H1 (cell line): ENCODE data around the gene NOS1AP. TPM values are rescaled to one million over a fixed set of nuclear protein-coding genes. Genes with fewer than 3 reads are reported as not detected.

ENCODE experiments used
- CTCF ChIA-PET: fragments of 300-600 bp; sonication (Branson Sonifier 250); formaldehyde crosslinking; loops from one replicate; lab custom pipeline; 2021; ENCODE audit not compliant: partially characterized antibody; lab: Charles Lee
- POLR2A ChIA-PET: fragments of 300-600 bp; sonication (Branson Sonifier 250); formaldehyde crosslinking; loops from one replicate; lab custom pipeline; 2021; ENCODE audit warnings: inconsistent platforms; ENCODE audit not compliant: partially characterized antibody; lab: Charles Lee
- DNase-seq, 2 experiments: peaks; one replicate each; pipeline versions ENCODE4 v3.0.0 to v3.0.0-alpha.2; 2010 to 2022; ENCODE audit warnings: low spot score in 2 of 2, low read depth in 1 of 2, mixed read lengths in 1 of 2
- FAIRE-seq: peaks from 2 replicates; lab custom pipeline; 2011; peaks lifted over from hg19 to GRCh38; lab: Jason Lieb, UNC
- H2AFZ ChIP-seq: 2 replicates; pipeline ENCODE4 v1.8.1; 2012; ENCODE audit warnings: low read length, inconsistent platforms
- H2AK5ac ChIP-seq: 2 replicates; pipeline ENCODE4 v1.6.1; 2013; ENCODE audit warnings: low read depth, low read length
- H2BK120ac ChIP-seq: replicated peaks from 2 replicates; pipeline ENCODE3; 2013; ENCODE audit warnings: low read depth, low read length, inconsistent platforms
- H2BK12ac ChIP-seq: 2 replicates; pipeline ENCODE4 v1.6.1; 2013; ENCODE audit warnings: low read depth, low read length
- H2BK15ac ChIP-seq: 2 replicates; pipeline ENCODE4 v1.6.1; 2013; ENCODE audit warnings: low read length
- H2BK20ac ChIP-seq: 2 replicates; pipeline ENCODE4 v1.6.1; 2013; ENCODE audit warnings: low read length
- H2BK5ac ChIP-seq: 2 replicates; pipeline ENCODE4 v1.6.1; 2013; ENCODE audit warnings: low read depth, low read length
- H3K14ac ChIP-seq: 2 replicates; pipeline ENCODE4 v1.6.1; 2013; ENCODE audit warnings: inconsistent platforms; ENCODE audit not compliant: insufficient read length
- H3K18ac ChIP-seq: 2 replicates; pipeline ENCODE4 v1.6.1; 2013; ENCODE audit warnings: low read length; ENCODE audit errors: extremely low read depth
- H3K23ac ChIP-seq: 2 replicates; pipeline ENCODE4 v1.6.1; 2013; ENCODE audit warnings: inconsistent platforms; ENCODE audit not compliant: insufficient read length
- H3K23me2 ChIP-seq: 2 replicates; pipeline ENCODE4 v1.6.1; 2013; ENCODE audit warnings: low read depth, low read length
- H3K27ac ChIP-seq: 2 replicates; pipeline ENCODE4 v1.6.1; 2011; ENCODE audit warnings: low read depth, low read length, inconsistent platforms
- H3K27me3 ChIP-seq, 4 experiments: replicated peaks in 1 of 4; 1 replicate in 1 of 4; 2 replicates in 3 of 4; pipeline versions ENCODE4 v1.6.1 to v1.8.1; 2011 to 2013; ENCODE audit warnings: low read length in 3 of 4, mild to moderate bottlenecking in 3 of 4, inconsistent platforms in 2 of 4, mixed read lengths in 2 of 4, moderate library complexity in 1 of 4; ENCODE audit not compliant: control insufficient read depth in 3 of 4, insufficient read depth in 3 of 4; ENCODE audit errors: extremely low read depth in 1 of 4
- H3K36me3 ChIP-seq, 4 experiments: 2 replicates each; pipeline versions ENCODE4 v1.6.1 to v1.8.1; 2011 to 2013; ENCODE audit warnings: mild to moderate bottlenecking in 4 of 4, low read length in 3 of 4, moderate library complexity in 2 of 4, control low read depth in 1 of 4, inconsistent platforms in 1 of 4; ENCODE audit not compliant: insufficient read depth in 4 of 4, control insufficient read depth in 2 of 4
- H3K4ac ChIP-seq: replicated peaks from 2 replicates; pipeline ENCODE3; 2013; ENCODE audit warnings: low read length, low read depth, mixed read lengths, inconsistent platforms; ENCODE audit not compliant: insufficient read length
- H3K4me1 ChIP-seq, 4 experiments: replicated peaks in 1 of 4; 1 replicate in 1 of 4; 2 replicates in 3 of 4; pipeline versions ENCODE4 v1.6.1 to v1.8.1; 2011 to 2013; ENCODE audit warnings: low read length in 3 of 4, inconsistent platforms in 2 of 4, mixed read lengths in 1 of 4; ENCODE audit not compliant: insufficient read depth in 4 of 4, control insufficient read depth in 3 of 4
- H3K4me2 ChIP-seq, 2 experiments: 2 replicates each; pipeline versions ENCODE4 v1.6.1 to v1.8.1; 2011 to 2013; ENCODE audit warnings: low read depth in 2 of 2, low read length in 2 of 2, control low read depth in 1 of 2, inconsistent platforms in 1 of 2, mild to moderate bottlenecking in 1 of 2; ENCODE audit not compliant: insufficient read depth in 1 of 2
- H3K4me3 ChIP-seq, 4 experiments: fragments of 200-600, 300-600 bp in 1 of 4; sonication (generic), shearing (Covaris generic), sonication (Bioruptor Twin) in 1 of 4; 2 replicates each; pipeline versions ENCODE4 v1.5.1 to v1.8.1; 2011 to 2016; ENCODE audit warnings: low read length in 4 of 4, low read depth in 3 of 4, control low read depth in 2 of 4, inconsistent platforms in 2 of 4, mild to moderate bottlenecking in 2 of 4, mixed read lengths in 1 of 4, moderate library complexity in 1 of 4; ENCODE audit not compliant: insufficient read depth in 2 of 4; ENCODE audit errors: extremely low read depth in 1 of 4
- H3K56ac ChIP-seq: replicated peaks from 2 replicates; pipeline ENCODE3; 2013; ENCODE audit warnings: low read depth, mild to moderate bottlenecking, mixed read lengths, low read length, inconsistent platforms; ENCODE audit not compliant: insufficient read length
- H3K79me1 ChIP-seq: 2 replicates; pipeline ENCODE4 v1.6.1; 2013; ENCODE audit warnings: low read depth, low read length, control low read depth
- H3K79me2 ChIP-seq, 2 experiments: 2 replicates each; pipeline versions ENCODE4 v1.6.1 to v1.8.1; 2012 to 2013; ENCODE audit warnings: low read length in 2 of 2, mild to moderate bottlenecking in 2 of 2, inconsistent platforms in 1 of 2; ENCODE audit not compliant: insufficient read depth in 2 of 2, control insufficient read depth in 1 of 2
- H3K9ac ChIP-seq, 4 experiments: replicated peaks in 1 of 4; 1 replicate in 1 of 4; 2 replicates in 3 of 4; pipeline versions ENCODE4 v1.6.1 to v1.8.1; 2011 to 2013; ENCODE audit warnings: low read depth in 3 of 4, low read length in 3 of 4, control low read depth in 2 of 4, mild to moderate bottlenecking in 2 of 4, moderate library complexity in 2 of 4, inconsistent platforms in 1 of 4; ENCODE audit errors: extremely low read depth in 1 of 4
- H3K9me3 ChIP-seq, 2 experiments: 2 replicates each; pipeline versions ENCODE4 v1.6.1 to v1.8.1; 2012 to 2013; ENCODE audit warnings: mild to moderate bottlenecking in 2 of 2, moderate library complexity in 2 of 2, control low read depth in 1 of 2, inconsistent platforms in 1 of 2, low read depth in 1 of 2, low read length in 1 of 2, mixed read lengths in 1 of 2; ENCODE audit not compliant: insufficient read depth in 2 of 2
- H4K20me1 ChIP-seq, 2 experiments: replicated peaks in 1 of 2; 2 replicates each; pipeline versions ENCODE3 to v1.8.1; 2011 to 2013; ENCODE audit warnings: inconsistent platforms in 2 of 2, low read length in 2 of 2, mild to moderate bottlenecking in 1 of 2; ENCODE audit not compliant: insufficient read depth in 2 of 2, control insufficient read depth in 1 of 2
- H4K5ac ChIP-seq: 2 replicates; pipeline ENCODE4 v1.6.1; 2013; ENCODE audit warnings: low read length, low read depth, mixed read lengths, inconsistent platforms; ENCODE audit not compliant: insufficient read length
- H4K8ac ChIP-seq: 2 replicates; pipeline ENCODE4 v1.8.0; 2013; ENCODE audit warnings: mild to moderate bottlenecking, moderate library complexity, low read length, inconsistent platforms; ENCODE audit not compliant: insufficient read depth; ENCODE audit errors: extremely low read depth
- H4K91ac ChIP-seq: replicated peaks from 2 replicates; pipeline ENCODE3; 2013; ENCODE audit warnings: low read length, mixed read lengths, inconsistent platforms; ENCODE audit not compliant: insufficient read length
- CEBPB ChIP-seq: IDR thresholded peaks from 2 replicates; pipeline ENCODE4 v1.6.1; 2012; ENCODE audit warnings: low read depth, low read length
- JUND ChIP-seq: IDR thresholded peaks from 2 replicates; pipeline ENCODE4 v1.6.1; 2011; ENCODE audit warnings: mild to moderate bottlenecking, improper control_type of control experiment, low read length
- MAFK ChIP-seq: IDR thresholded peaks from 2 replicates; pipeline ENCODE4 v1.6.1; 2012; ENCODE audit warnings: low read depth, mild to moderate bottlenecking, improper control_type of control experiment, low read length
- NANOG ChIP-seq: IDR thresholded peaks from 2 replicates; pipeline ENCODE4 v1.6.1; 2011; ENCODE audit warnings: low read length, low read depth, mild to moderate bottlenecking, inconsistent platforms; ENCODE audit not compliant: insufficient read depth, poor library complexity, severe bottlenecking
- SP1 ChIP-seq: IDR thresholded peaks from 2 replicates; pipeline ENCODE4 v1.6.1; 2011; ENCODE audit warnings: low read depth, low read length
- SP4 ChIP-seq: IDR thresholded peaks from 2 replicates; pipeline ENCODE4 v1.6.1; 2012; ENCODE audit warnings: low read length, inconsistent platforms
- SRF ChIP-seq: IDR thresholded peaks from 2 replicates; pipeline ENCODE4 v1.6.1; 2011; ENCODE audit warnings: mild to moderate bottlenecking, low read depth, low read length, moderate library complexity
- WGBS, 2 experiments: shearing (Covaris generic) in 1 of 2; methylation state at CpG; one replicate each; pipeline versions ENCODE4 v1.1.6 to v1.1.7; 2013 to 2015; ENCODE audit warnings: low lambda C conversion rate in 2 of 2, mixed read lengths in 2 of 2, inconsistent platforms in 1 of 2, low coverage in 1 of 2, missing lambda C conversion rate in 1 of 2; ENCODE audit not compliant: insufficient replicate concordance in 2 of 2, insufficient coverage in 1 of 2, insufficient read length in 1 of 2; ENCODE audit errors: extremely low coverage in 1 of 2, missing lambda C conversion rate in 1 of 2; 5-methylcytosine and 5-hydroxymethylcytosine counted together
- polyA plus RNA-seq, 7 experiments: library from polyadenylated mRNA; depleted of rRNA in 3 of 7; stranded (reverse) in 5 of 7; unstranded in 2 of 7; fragments of >200 nt in 5 of 7; fragments of 200-250 nt in 2 of 7; gene quantifications; 1 replicate in 5 of 7; 2 replicates in 1 of 7; 4 replicates in 1 of 7; pipeline versions ENCODE4 v1.2.1 to v1.2.3, GENCODE V29; 2011 to 2013; ENCODE audit warnings: missing spikeins in 2 of 7, mixed read lengths in 2 of 7
- total RNA-seq: library from RNA; stranded (reverse); fragmentation: NEBNext Ultra II Directional; extraction: Animal tissue kit (Norgen Biotek cat#: 25700); gene quantifications from 2 replicates; pipeline ENCODE4 v1.2.1, GENCODE V29; 2021

Gene NOS1AP
- total and polyA plus RNA-seq, 2 of the 8 experiments (the other 6 are each of a cell fraction or from before 2014, with no cell fraction given), result 2.4 to 12.1 TPM

DNA sequence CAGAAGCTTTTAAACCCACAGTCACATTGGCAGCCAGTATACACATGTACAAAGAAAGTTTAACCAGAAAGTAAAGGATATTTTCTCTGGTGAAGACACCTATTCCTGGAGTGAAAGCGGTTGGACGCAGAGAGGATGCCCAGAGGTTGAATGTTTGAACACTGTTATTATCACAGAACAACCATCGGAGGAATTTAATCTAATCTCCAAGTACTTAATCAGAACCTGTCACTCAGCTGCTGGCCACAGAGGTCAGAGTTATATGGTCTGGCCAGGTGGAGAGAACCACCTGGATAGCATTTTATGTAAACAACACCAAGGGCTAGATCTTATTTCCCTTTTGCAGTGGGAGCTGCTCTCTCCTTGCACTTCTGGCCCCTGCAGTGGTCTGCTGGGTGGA lies 277.8 kb downstream of the NOS1AP start:
- H2BK20ac ChIP-seq, result no peak overlapping the region
- H4K5ac ChIP-seq, result no peak overlapping the region
- 53% methylated on average over 3 of the region's 3 CpGs; no CpG with 5 or more reads in 1 of the 2 experiments for WGBS, 2 experiments
- H3K79me2 ChIP-seq, result no peaks in the 10 kb centered on the region
- H2BK12ac ChIP-seq, result no peak overlapping the region
- H4K20me1 ChIP-seq, result no peaks in the 10 kb centered on the region
- no peak overlapping the region for H3K23ac ChIP-seq
- no peak overlapping the region for H2BK120ac ChIP-seq
- H3K36me3 ChIP-seq, result no peaks in the 10 kb centered on the region; a peak in 1 of 8 replicates
- H2BK15ac ChIP-seq, result no peak overlapping the region
- H3K4me3 ChIP-seq, result no peak overlapping the region
- ChIA-PET CTCF (interaction anchor here (0.6 to 1.9 kb wide), 6 partner anchors 9 to 291 kb away, joined by 3 to 14 read pairs (median 4); no protein-coding TSS in a partner anchor), POLR2A (no interaction called here)
- FAIRE-seq (no peak), DNase-seq (no peak)
- no peaks in the 10 kb centered on the region for H3K27me3 ChIP-seq
- H2AFZ ChIP-seq, result no peak overlapping the region
- H3K27ac ChIP-seq, result no peak overlapping the region
- H3K23me2 ChIP-seq, result no peaks in the 10 kb centered on the region
- H2AK5ac ChIP-seq, result no peak overlapping the region
- H3K9ac ChIP-seq, result no peak overlapping the region
- H3K4ac ChIP-seq, result no peak overlapping the region
- no peak overlapping the region for H4K91ac ChIP-seq
- no peak overlapping the region for H3K14ac ChIP-seq
- H4K8ac ChIP-seq, result no peak overlapping the region
- H2BK5ac ChIP-seq, result no peak overlapping the region
- no peak overlapping the region for H3K4me2 ChIP-seq
- no peak overlapping the region for H3K18ac ChIP-seq
- H3K79me1 ChIP-seq, result no peaks in the 10 kb centered on the region
- H3K4me1 ChIP-seq, result no peaks in the 10 kb centered on the region
- no peak overlapping the region for H3K56ac ChIP-seq
- H3K9me3 ChIP-seq, result no peaks in the 10 kb centered on the region
- TF ChIP-seq SRF, result no peak
- no peak for TF ChIP-seq SP4
- no peak for TF ChIP-seq JUND
- no peak for TF ChIP-seq NANOG
- no peak for TF ChIP-seq SP1
- no peak for TF ChIP-seq MAFK
- no peak for TF ChIP-seq CEBPB
